ENCODE results near the gene VTI1A. TPM values are rescaled to one million over a fixed set of nuclear protein-coding genes. Genes with fewer than 3 reads are reported as not detected.

VTI1A gene
- total RNA-seq, 1 experiment from 2014 or later, result 22.0 TPM

- Histone ChIP-seq H3K4me1 (ENCODE audit: insufficient read depth, low read length) (peaks cover 4% of the 10 kb centered on the region; the same call in 1 of the 2 replicates), H2BK15ac (ENCODE audit: low read depth, low read length) (no peak overlapping the region), H3K4me2 (ENCODE audit: insufficient read depth, insufficient read length, low read length) (no peak overlapping the region), H2BK12ac (ENCODE audit: insufficient read length, low read depth, low read length) (no peak overlapping the region), H2AFZ (ENCODE audit: low read length) (no peak overlapping the region), H2AK5ac (ENCODE audit: insufficient read length, low read length) (no peak overlapping the region), H4K91ac (ENCODE audit: insufficient read length, low read depth, low read length) (no peak overlapping the region), H3K79me2 (ENCODE audit: insufficient read depth, low read length) (no peaks in the 10 kb centered on the region), H3K9me3 (ENCODE audit: control insufficient read depth, low read depth, low read length) (no peaks in the 10 kb centered on the region), H2BK5ac (ENCODE audit: insufficient read length, low read length) (no peak overlapping the region), H3K14ac (ENCODE audit: insufficient read depth, low read length) (no peak overlapping the region), H3T11ph (ENCODE audit: low read length) (no peak overlapping the region), H4K20me1 (ENCODE audit: control insufficient read depth, insufficient read depth, insufficient read length) (no peaks in the 10 kb centered on the region), H3K56ac (ENCODE audit: insufficient read length, low read depth, low read length) (no peak overlapping the region), H4K5ac (ENCODE audit: insufficient read length, low read depth, low read length) (no peak overlapping the region), H2BK20ac (ENCODE audit: low read depth, low read length, poor library complexity, severe bottlenecking) (no peak overlapping the region), H3K23me2 (ENCODE audit: insufficient read length, low read depth, low read length, poor library complexity, severe bottlenecking) (no peaks in the 10 kb centered on the region), H3K9ac (ENCODE audit: extremely low read depth, insufficient read length, low read length) (no peak overlapping the region), H3K27me3 (ENCODE audit: insufficient read depth, low read length) (no peaks in the 10 kb centered on the region), H4K8ac (replicated peaks; ENCODE audit: insufficient read length, low read depth, low read length) (no peak overlapping the region), H3K79me1 (ENCODE audit: insufficient read depth, low read depth, low read length, poor library complexity, severe bottlenecking) (no peaks in the 10 kb centered on the region), H3K4ac (ENCODE audit: low read depth, low read length) (no peak overlapping the region), H2BK120ac (ENCODE audit: low read depth, low read length, poor library complexity, severe bottlenecking) (no peak overlapping the region), H3K23ac (ENCODE audit: insufficient read length, low read depth, low read length) (no peak overlapping the region), H3K27ac (ENCODE audit: insufficient read length, low read depth, low read length) (no peak overlapping the region), H3K18ac (ENCODE audit: insufficient read length, low read depth, low read length) (no peak overlapping the region)
- peaks cover 21 to 28% of the 10 kb centered on the region in 2 experiments for H3K4me1 Mint-ChIP-seq
- H3K9me3 Mint-ChIP-seq, result no peaks in the 10 kb centered on the region
- H3K4me3 Mint-ChIP-seq, result no peak overlapping the region
- no peak overlapping the region for H3K27ac Mint-ChIP-seq
- TF ChIP-seq CTCF (conservative IDR thresholded peaks at IDR 0.05), result no peak
- WGBS (ENCODE audit: extremely low coverage, insufficient read length, low lambda C conversion rate), result no CpG with 5 or more reads among the region's 3 CpGs
- no peak for DNase-seq
- H3K27me3 Mint-ChIP-seq (ENCODE audit: low read depth), result no peaks in the 10 kb centered on the region
- no peaks in the 10 kb centered on the region; a peak in 1 of 7 replicates for H3K36me3 Mint-ChIP-seq (ENCODE audit: insufficient read depth in 1 of 3, low read depth in 3 of 3)
Measured at GRCh38 chr10:112653851-112654250, 206.8 kb downstream of the VTI1A start.

All from H9 (cell line).